SK-N-SH (cell line): Measurements from ENCODE around the gene POLR2B. TPM values are rescaled to one million over a fixed set of nuclear protein-coding genes. Genes with fewer than 3 reads are reported as not detected.
"Not testable (repeated sequence)": the region's sequence is repeated elsewhere in the genome, so short reads cannot be mapped to it uniquely, and the experiment has no call there.

Experiments
- CTCF ChIA-PET: fragments of 300-600, 350-600 bp; formaldehyde crosslinking; extraction: SDS; loops from one replicate; lab custom pipeline; 2021; lab: Yijun Ruan, JAX
- POLR2A ChIA-PET: fragments of 350-600 bp; sonication (Branson Sonifier 250); formaldehyde crosslinking; extraction: SDS; loops from one replicate; lab custom pipeline; 2020; ENCODE audit warnings: antibody characterized with exemption, inconsistent platforms; lab: Yijun Ruan, JAX
- DNase-seq: peaks from one replicate; pipeline ENCODE4 v3.0.0; 2012
- H2AFZ ChIP-seq: fragments of 200-600 bp; sonication (generic); 2 replicates; pipeline ENCODE4 v1.8.1; 2016; ENCODE audit warnings: antibody characterized with exemption, mild to moderate bottlenecking, low read depth
- H3F3A ChIP-seq: fragments of 200-600 bp; sonication (generic); replicated peaks from 2 replicates; pipeline ENCODE3; 2016; ENCODE audit warnings: antibody characterized with exemption, mild to moderate bottlenecking; ENCODE audit not compliant: insufficient read depth
- H3K27ac ChIP-seq, 2 experiments: fragments of 200-500 bp in 1 of 2; fragments of 200-600 bp in 1 of 2; sonication (Bioruptor generic) in 1 of 2; sonication (generic), shearing (Covaris generic) in 1 of 2; 2 replicates each; pipeline versions ENCODE4 v1.5.1 to v1.6.1; 2014 to 2016; ENCODE audit warnings: low read depth in 2 of 2, inconsistent platforms in 1 of 2, low read length in 1 of 2, mild to moderate bottlenecking in 1 of 2, mixed read lengths in 1 of 2
- H3K27me3 ChIP-seq: fragments of 200-600 bp; sonication (generic), shearing (Covaris generic); 2 replicates; pipeline ENCODE4 v1.6.1; 2016; ENCODE audit warnings: mixed run types; ENCODE audit not compliant: insufficient read depth
- H3K36me3 ChIP-seq, 2 experiments: fragments of 200-500 bp in 1 of 2; fragments of 200-600 bp in 1 of 2; sonication (Bioruptor generic) in 1 of 2; sonication (generic) in 1 of 2; replicated peaks in 1 of 2; 2 replicates each; pipeline versions ENCODE3 to v1.5.1; 2014 to 2016; ENCODE audit warnings: low read length in 1 of 2, mild to moderate bottlenecking in 1 of 2; ENCODE audit not compliant: insufficient read depth in 2 of 2, control insufficient read depth in 1 of 2
- H3K4me1 ChIP-seq, 2 experiments: fragments of 200-500 bp in 1 of 2; fragments of 200-600 bp in 1 of 2; sonication (Bioruptor generic) in 1 of 2; sonication (generic), shearing (Covaris generic) in 1 of 2; 2 replicates each; pipeline versions ENCODE4 v1.5.1 to v1.6.1; 2014 to 2016; ENCODE audit warnings: low read depth in 1 of 2, low read length in 1 of 2, mixed run types in 1 of 2; ENCODE audit not compliant: insufficient read depth in 2 of 2, control insufficient read depth in 1 of 2
- H3K4me2 ChIP-seq: fragments of 200-600 bp; sonication (generic), shearing (Covaris generic); 2 replicates; pipeline ENCODE4 v1.6.1; 2017; ENCODE audit warnings: mixed run types
- H3K4me3 ChIP-seq, 2 experiments: fragments of 200-500 bp in 1 of 2; fragments of 200-600 bp in 1 of 2; sonication (Bioruptor generic) in 1 of 2; sonication (generic), shearing (Covaris generic) in 1 of 2; 2 replicates each; pipeline versions ENCODE4 v1.5.1 to v1.8.1; 2014 to 2016; ENCODE audit warnings: low read depth in 2 of 2, inconsistent platforms in 1 of 2, low read length in 1 of 2, mild to moderate bottlenecking in 1 of 2, mixed read lengths in 1 of 2, moderate library complexity in 1 of 2
- H3K79me2 ChIP-seq: fragments of 200-600 bp; sonication (generic); 2 replicates; pipeline ENCODE4 v1.8.1; 2017; ENCODE audit warnings: mild to moderate bottlenecking; ENCODE audit not compliant: insufficient read depth
- H3K9ac ChIP-seq: fragments of 200-600 bp; sonication (generic); 2 replicates; pipeline ENCODE4 v1.6.1; 2017; ENCODE audit warnings: mixed run types
- H3K9me2 ChIP-seq: fragments of 200-600 bp; sonication (generic); 2 replicates; pipeline ENCODE4 v1.6.1; 2017; ENCODE audit warnings: mixed run types
- H3K9me3 ChIP-seq: fragments of 200-600 bp; sonication (generic); 2 replicates; pipeline ENCODE4 v1.6.1; 2017; ENCODE audit warnings: mixed run types, mild to moderate bottlenecking, moderate library complexity
- H4K20me1 ChIP-seq: fragments of 200-600 bp; sonication (generic); 2 replicates; pipeline ENCODE4 v1.6.1; 2017; ENCODE audit warnings: mild to moderate bottlenecking, mixed run types; ENCODE audit not compliant: insufficient read depth
- CHD2 ChIP-seq: fragments of 150-350 bp; IDR thresholded peaks from 2 replicates; pipeline ENCODE4 v1.6.1; 2018; ENCODE audit warnings: low read length; ENCODE audit not compliant: partially characterized antibody
- EP300 ChIP-seq, 2 experiments: IDR thresholded peaks; 2 replicates each; pipeline versions ENCODE4 v1.4.0 to v1.6.1; 2012; ENCODE audit warnings: borderline replicate concordance in 1 of 2, low read depth in 1 of 2, low read length in 1 of 2
- FOSL2 ChIP-seq: IDR thresholded peaks from 2 replicates; pipeline ENCODE4 v1.4.0; 2012; ENCODE audit warnings: low read depth, mild to moderate bottlenecking, moderate library complexity, borderline replicate concordance
- FOXM1 ChIP-seq: IDR thresholded peaks from 2 replicates; pipeline ENCODE4 v1.4.0; 2012; ENCODE audit warnings: low read depth, mild to moderate bottlenecking
- GABPA ChIP-seq: IDR thresholded peaks from 2 replicates; pipeline ENCODE4 v1.4.0; 2012; ENCODE audit warnings: low read depth, mild to moderate bottlenecking
- GATA2 ChIP-seq: sonication (generic); formaldehyde crosslinking; IDR thresholded peaks from 2 replicates; pipeline ENCODE4 v1.5.0; 2020; ENCODE audit warnings: mild to moderate bottlenecking, missing genetic modification reagents
- NFIC ChIP-seq: IDR thresholded peaks from 2 replicates; pipeline ENCODE4 v1.4.0; 2012; ENCODE audit warnings: borderline replicate concordance
- POLR2AphosphoS5 ChIP-seq: IDR thresholded peaks from 2 replicates; pipeline ENCODE4 v1.6.1; 2012; ENCODE audit warnings: low read depth, low read length
- RCOR1 ChIP-seq: fragments of 150-350 bp; IDR thresholded peaks from 2 replicates; pipeline ENCODE4 v1.6.1; 2017; ENCODE audit warnings: antibody characterized with exemption, low read length
- SIN3A ChIP-seq: IDR thresholded peaks from 2 replicates; pipeline ENCODE4 v1.6.1; 2012; ENCODE audit warnings: low read depth, mild to moderate bottlenecking, low read length, moderate library complexity, borderline replicate concordance
- SMC3 ChIP-seq: IDR thresholded peaks from 2 replicates; pipeline ENCODE4 v1.6.1; 2012; ENCODE audit warnings: low read depth, low read length, improper control_type of control experiment
- TCF12 ChIP-seq: IDR thresholded peaks from 2 replicates; pipeline ENCODE4 v1.4.0; 2012
- WGBS: methylation state at CpG from one replicate; pipeline ENCODE4 v1.1.6; 2017; ENCODE audit warnings: low lambda C conversion rate; 5-methylcytosine and 5-hydroxymethylcytosine counted together
- polyA plus RNA-seq, 3 experiments: library from polyadenylated mRNA; depleted of rRNA; stranded (reverse); fragments of >200 nt; gene quantifications; 2 replicates each; pipeline ENCODE4 v1.2.3, GENCODE V29; 2012
- TF ChIP-seq, protein P1 (sequence below): IDR thresholded peaks from 2 replicates; pipeline ENCODE4 v1.4.0; 2012; ENCODE audit warnings: low read depth, borderline replicate concordance
- TF ChIP-seq, protein P2 (sequence below): fragments of 200-600 bp; sonication (generic); IDR thresholded peaks from 2 replicates; pipeline ENCODE4 v1.6.1; 2017; ENCODE audit warnings: antibody characterized with exemption, mild to moderate bottlenecking, moderate library complexity
- TF ChIP-seq, protein P3 (sequence below): fragments of 150-350 bp; IDR thresholded peaks from 2 replicates; pipeline ENCODE4 v1.6.1; 2017; ENCODE audit warnings: antibody characterized with exemption, low read length, low read depth, borderline replicate concordance
- TF ChIP-seq, protein P4 (sequence below): fragments of 150-350 bp; IDR thresholded peaks from 2 replicates; pipeline ENCODE4 v1.6.1; 2016; ENCODE audit warnings: mild to moderate bottlenecking, low read depth, low read length

POLR2B gene
- polyA plus RNA-seq, 1 of the 3 experiments (the other 2 are of a cell fraction) = 58.5 TPM

DNA sequence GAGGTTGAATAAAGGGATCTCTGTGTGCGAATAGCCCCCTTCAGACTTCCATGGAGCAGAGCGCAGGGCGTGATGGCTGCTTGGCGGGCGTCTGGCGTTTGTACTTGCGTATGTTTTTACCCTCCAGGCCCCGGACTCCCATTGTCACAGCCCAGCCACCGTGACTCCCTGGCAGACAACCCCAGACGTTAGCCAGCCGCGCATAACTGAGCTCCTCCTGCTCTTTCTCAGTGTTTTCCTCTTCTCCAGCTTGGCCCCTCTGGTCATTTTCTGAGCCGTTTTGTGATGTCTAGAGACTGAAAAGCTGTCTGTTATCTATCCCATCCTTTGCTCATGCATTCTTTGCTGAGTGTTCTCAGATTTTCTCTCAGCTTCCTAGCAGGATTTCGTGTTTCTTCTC, 77.2 kb downstream of the POLR2B start:
- Histone ChIP-seq H3K79me2 (no peaks in the 10 kb centered on the region), H3K36me3 (no peaks in the 10 kb centered on the region), H3K4me2 (no peak overlapping the region), H3K9me3 (no peaks in the 10 kb centered on the region), H3F3A (peaks cover 4% of the 10 kb centered on the region), H2AFZ (0 out of 2 replicates have a peak overlapping the region, but pooled peaks have one; percentile 18), H3K9me2 (no peaks in the 10 kb centered on the region), H3K27ac (peak overlapping the region; percentile 0 to 62; a peak in 1 of 4 replicates), H3K4me1 (peaks cover 0 to 12% of the 10 kb centered on the region in 2 experiments; a peak in 1 of 4 replicates), H3K27me3 (no peaks in the 10 kb centered on the region), H3K4me3 (no peak overlapping the region; a peak in 1 of 4 replicates), H3K9ac (no peak overlapping the region), H4K20me1 (no peaks in the 10 kb centered on the region)
- POLR2A ChIA-PET = no interaction called here
- peak; percentile 64 for DNase-seq
- TF ChIP-seq CHD2 = no peak
- peak in 1 of 2 experiments; percentile 25; a peak in 1 of 4 replicates for TF ChIP-seq EP300 (IDR thresholded peaks at IDR 0.05; ENCODE audit: borderline replicate concordance in 1 of 2, low read depth in 1 of 2, low read length in 1 of 2)
- 25% methylated on average over 14 of the region's 14 CpGs for WGBS
- CTCF ChIA-PET = interaction anchor here (0.7 to 1.0 kb wide), 3 partner anchors 13 to 108 kb away, joined by 3 to 4 read pairs (median 3); no protein-coding TSS in a partner anchor

DNA sequence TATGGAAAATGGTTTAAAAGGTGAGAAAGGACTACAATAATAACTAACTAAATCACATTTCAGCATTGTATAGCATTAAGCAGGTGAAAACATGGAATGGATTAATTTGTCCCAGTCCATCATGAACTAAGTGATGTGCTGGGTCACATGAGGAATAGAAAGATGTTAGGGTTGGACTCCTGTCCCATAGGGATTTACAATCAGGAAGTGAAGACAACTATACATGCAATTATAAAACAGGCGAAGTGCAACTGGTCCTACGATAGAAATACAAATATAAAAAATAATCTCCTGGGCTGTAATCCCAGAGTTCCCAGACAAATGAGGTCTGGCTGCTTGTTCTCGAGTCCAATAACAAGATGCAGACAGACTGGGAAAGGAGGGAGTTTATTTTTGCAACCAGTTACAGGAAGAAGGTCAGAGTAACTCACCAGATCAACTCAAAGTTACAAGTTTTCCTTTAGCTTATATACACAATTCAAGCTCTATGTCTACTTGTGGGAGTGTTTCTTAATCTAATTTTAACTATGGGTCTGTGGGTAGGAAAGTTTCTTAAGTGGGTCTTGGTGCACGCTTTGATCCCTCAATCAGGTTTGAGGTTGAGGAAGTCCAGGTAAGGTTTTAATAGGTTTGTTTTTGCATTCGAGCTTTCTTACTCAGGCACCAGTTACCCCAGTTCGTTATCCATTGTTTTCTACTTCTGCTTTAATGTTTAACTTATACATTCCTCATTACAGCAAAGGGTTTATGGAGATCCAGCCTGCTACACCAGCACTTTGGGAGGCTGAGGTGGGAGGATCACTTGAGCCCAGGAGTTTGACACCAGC, 81.4 kb downstream of the POLR2B start:
- no peak overlapping the region for H3K27ac ChIP-seq

GRCh38 chr4:57060717-57061067, 82.0 kb downstream of the POLR2B start:
- ChIA-PET CTCF (interaction anchor here (0.8 to 1.0 kb wide), 2 partner anchors 23 to 102 kb away, joined by 5 to 7 read pairs; no protein-coding TSS in a partner anchor), POLR2A (interaction anchor here (0.6 kb wide), 1 partner anchor 73 kb away, joined by 5 read pairs; no protein-coding TSS in a partner anchor)

More for the DNA sequence above, 81.4 kb downstream of the POLR2B start:
- H4K20me1 ChIP-seq = no peaks in the 10 kb centered on the region
- ChIA-PET CTCF (interaction anchor here (0.8 to 1.0 kb wide), 2 partner anchors 22 to 103 kb away, joined by 5 to 7 read pairs; no protein-coding TSS in a partner anchor), POLR2A (no interaction called here)
- H3K4me2 ChIP-seq = no peak overlapping the region
- no peaks in the 10 kb centered on the region for H3K79me2 ChIP-seq
- H3F3A ChIP-seq = peaks cover 20% of the 10 kb centered on the region
- no peak overlapping the region for H2AFZ ChIP-seq
- no peak for DNase-seq
- WGBS = 60% methylated on average over 6 of the region's 6 CpGs
- TF ChIP-seq FOXM1 (no peak), GATA2 (CRISPR knock-in tag) (no peak), GABPA (no peak), RCOR1 (no peak), SIN3A (no peak), TCF12 (no peak), EP300 (IDR thresholded peaks at IDR 0.05; ENCODE audit: borderline replicate concordance in 1 of 2, low read depth in 1 of 2, low read length in 1 of 2) (no peak), FOSL2 (no peak), POLR2AphosphoS5 (no peak), CHD2 (no peak), NFIC (no peak), SMC3 (no peak)
- TF ChIP-seq, protein P1, sequence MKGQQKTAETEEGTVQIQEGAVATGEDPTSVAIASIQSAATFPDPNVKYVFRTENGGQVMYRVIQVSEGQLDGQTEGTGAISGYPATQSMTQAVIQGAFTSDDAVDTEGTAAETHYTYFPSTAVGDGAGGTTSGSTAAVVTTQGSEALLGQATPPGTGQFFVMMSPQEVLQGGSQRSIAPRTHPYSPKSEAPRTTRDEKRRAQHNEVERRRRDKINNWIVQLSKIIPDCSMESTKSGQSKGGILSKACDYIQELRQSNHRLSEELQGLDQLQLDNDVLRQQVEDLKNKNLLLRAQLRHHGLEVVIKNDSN = no peak
- TF ChIP-seq, protein P2, sequence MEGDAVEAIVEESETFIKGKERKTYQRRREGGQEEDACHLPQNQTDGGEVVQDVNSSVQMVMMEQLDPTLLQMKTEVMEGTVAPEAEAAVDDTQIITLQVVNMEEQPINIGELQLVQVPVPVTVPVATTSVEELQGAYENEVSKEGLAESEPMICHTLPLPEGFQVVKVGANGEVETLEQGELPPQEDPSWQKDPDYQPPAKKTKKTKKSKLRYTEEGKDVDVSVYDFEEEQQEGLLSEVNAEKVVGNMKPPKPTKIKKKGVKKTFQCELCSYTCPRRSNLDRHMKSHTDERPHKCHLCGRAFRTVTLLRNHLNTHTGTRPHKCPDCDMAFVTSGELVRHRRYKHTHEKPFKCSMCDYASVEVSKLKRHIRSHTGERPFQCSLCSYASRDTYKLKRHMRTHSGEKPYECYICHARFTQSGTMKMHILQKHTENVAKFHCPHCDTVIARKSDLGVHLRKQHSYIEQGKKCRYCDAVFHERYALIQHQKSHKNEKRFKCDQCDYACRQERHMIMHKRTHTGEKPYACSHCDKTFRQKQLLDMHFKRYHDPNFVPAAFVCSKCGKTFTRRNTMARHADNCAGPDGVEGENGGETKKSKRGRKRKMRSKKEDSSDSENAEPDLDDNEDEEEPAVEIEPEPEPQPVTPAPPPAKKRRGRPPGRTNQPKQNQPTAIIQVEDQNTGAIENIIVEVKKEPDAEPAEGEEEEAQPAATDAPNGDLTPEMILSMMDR = no peak
- TF ChIP-seq, protein P3, sequence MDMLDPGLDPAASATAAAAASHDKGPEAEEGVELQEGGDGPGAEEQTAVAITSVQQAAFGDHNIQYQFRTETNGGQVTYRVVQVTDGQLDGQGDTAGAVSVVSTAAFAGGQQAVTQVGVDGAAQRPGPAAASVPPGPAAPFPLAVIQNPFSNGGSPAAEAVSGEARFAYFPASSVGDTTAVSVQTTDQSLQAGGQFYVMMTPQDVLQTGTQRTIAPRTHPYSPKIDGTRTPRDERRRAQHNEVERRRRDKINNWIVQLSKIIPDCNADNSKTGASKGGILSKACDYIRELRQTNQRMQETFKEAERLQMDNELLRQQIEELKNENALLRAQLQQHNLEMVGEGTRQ = no peak
- TF ChIP-seq, protein P4, sequence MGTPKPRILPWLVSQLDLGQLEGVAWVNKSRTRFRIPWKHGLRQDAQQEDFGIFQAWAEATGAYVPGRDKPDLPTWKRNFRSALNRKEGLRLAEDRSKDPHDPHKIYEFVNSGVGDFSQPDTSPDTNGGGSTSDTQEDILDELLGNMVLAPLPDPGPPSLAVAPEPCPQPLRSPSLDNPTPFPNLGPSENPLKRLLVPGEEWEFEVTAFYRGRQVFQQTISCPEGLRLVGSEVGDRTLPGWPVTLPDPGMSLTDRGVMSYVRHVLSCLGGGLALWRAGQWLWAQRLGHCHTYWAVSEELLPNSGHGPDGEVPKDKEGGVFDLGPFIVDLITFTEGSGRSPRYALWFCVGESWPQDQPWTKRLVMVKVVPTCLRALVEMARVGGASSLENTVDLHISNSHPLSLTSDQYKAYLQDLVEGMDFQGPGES = no peak
- H3K27me3 ChIP-seq = no peaks in the 10 kb centered on the region
- no peaks in the 10 kb centered on the region for H3K9me3 ChIP-seq
- H3K9ac ChIP-seq = no peak overlapping the region
- no peak overlapping the region for H3K4me3 ChIP-seq
- H3K36me3 ChIP-seq = no peaks in the 10 kb centered on the region
- no peaks in the 10 kb centered on the region for H3K9me2 ChIP-seq
- peaks cover 15 to 24% of the 10 kb centered on the region in 2 experiments for H3K4me1 ChIP-seq

More at GRCh38 chr4:57060717-57061067, 82.0 kb downstream of the POLR2B start:
- Histone ChIP-seq H3K4me1 (peaks cover 15 to 25% of the 10 kb centered on the region in 2 experiments), H3K27ac (peak overlapping the region in 1 of 2 experiments; percentile 92; a peak in 1 of 4 replicates), H3F3A (peaks cover 26% of the 10 kb centered on the region)
- not testable (repeated sequence) for H4K20me1 ChIP-seq, H3K27me3 ChIP-seq, H3K9me2 ChIP-seq, H3K4me2 ChIP-seq, H3K36me3 ChIP-seq, H3K79me2 ChIP-seq, H3K9me3 ChIP-seq, H3K4me3 ChIP-seq, DNase-seq, H3K9ac ChIP-seq, H2AFZ ChIP-seq
- 71% methylated on average over 6 of the region's 6 CpGs for WGBS
